GM12865 (cell line): ENCODE measurements around the gene RNF145.
A peak's percentile ranks its signal among the peaks of the same experiment; 100 is the strongest.

ENCODE experiments used
- DNase-seq: peaks from one replicate; pipeline ENCODE4 v3.0.0; 2010; ENCODE audit warnings: low read depth
- H3K4me3 ChIP-seq: 2 replicates; pipeline ENCODE4 v1.5.1; 2011; ENCODE audit warnings: mild to moderate bottlenecking, low read depth, low read length, control low read depth
- CTCF ChIP-seq: IDR thresholded peaks from 2 replicates; pipeline ENCODE4 v1.5.1; 2011; ENCODE audit warnings: low read length, control low read depth, low read depth, inconsistent platforms; ENCODE audit not compliant: insufficient read depth; ENCODE audit errors: missing control alignments

RNF145 gene

GRCh38 chr5:159198063-159199036, 11.0 kb downstream of the RNF145 start:
- TF ChIP-seq CTCF = no peak
- H3K4me3 ChIP-seq = no peak overlapping the region
- peak; percentile 76 for DNase-seq

- no peak for TF ChIP-seq CTCF
- no peak for DNase-seq
- no peak overlapping the region for H3K4me3 ChIP-seq
Observed at GRCh38 chr5:159195775-159196174, 13.6 kb downstream of the RNF145 start.

- TF ChIP-seq CTCF = no peak
- H3K4me3 ChIP-seq = no peak overlapping the region
- no peak for DNase-seq
Observed at GRCh38 chr5:159190170-159190569, 19.2 kb downstream of the RNF145 start.

GRCh38 chr5:159189310-159189709, 20.0 kb downstream of the RNF145 start:
- no peak overlapping the region for H3K4me3 ChIP-seq
- no peak for DNase-seq
- TF ChIP-seq CTCF = no peak

- no peak overlapping the region for H3K4me3 ChIP-seq
- TF ChIP-seq CTCF = no peak
- no peak for DNase-seq
Observed at GRCh38 chr5:159187719-159188118, 21.6 kb downstream of the RNF145 start.

GRCh38 chr5:159186319-159186718, 23.0 kb downstream of the RNF145 start:
- H3K4me3 ChIP-seq = no peak overlapping the region
- no peak for TF ChIP-seq CTCF
- DNase-seq = no peak
